ENCODE results near the gene ZNRD2.

GRCh38 chr11:65555693-65556231 is 14.5 kb upstream of the ZNRD2 start:
- TF ChIP-seq CTCF (IDR thresholded peaks at IDR 0.05; ENCODE audit: low read depth, low read length) (no peak), POLR2A (IDR thresholded peaks at IDR 0.05; ENCODE audit: extremely low read depth, insufficient read length) (no peak)

All from NB4 (cell line).